HCT116 (cell line): ENCODE measurements around the gene CA7.

ENCODE experiments used
- CEBPB ChIP-seq: IDR thresholded peaks from 2 replicates; pipeline ENCODE4 v1.6.1; 2012; ENCODE audit warnings: low read depth
- CTCF ChIP-seq, 3 experiments: fragments of 200-600 bp in 1 of 3; sonication (generic) in 1 of 3; IDR thresholded peaks in 2 of 3; conservative IDR thresholded peaks in 1 of 3; 2 replicates each; pipeline ENCODE4 v1.5.1; 2012 to 2017; ENCODE audit warnings: low read depth in 2 of 3, low read length in 2 of 3, antibody characterized with exemption in 1 of 3, borderline replicate concordance in 1 of 3, control low read depth in 1 of 3, mild to moderate bottlenecking in 1 of 3, mixed read lengths in 1 of 3, mixed run types in 1 of 3, moderate library complexity in 1 of 3; ENCODE audit not compliant: insufficient read depth in 1 of 3
- EGR1 ChIP-seq: IDR thresholded peaks from 2 replicates; pipeline ENCODE4 v1.6.1; 2012; ENCODE audit warnings: low read depth
- EZH2 ChIP-seq: fragments of 200-600 bp; sonication (generic); IDR thresholded peaks from 2 replicates; pipeline ENCODE4 v1.6.1; 2017; ENCODE audit warnings: antibody characterized with exemption, mixed run types
- FOSL1 ChIP-seq: IDR thresholded peaks from 2 replicates; pipeline ENCODE4 v1.6.1; 2012; ENCODE audit warnings: low read depth
- MAX ChIP-seq: IDR thresholded peaks from 2 replicates; pipeline ENCODE4 v1.6.1; 2012
- POLR2A ChIP-seq: IDR thresholded peaks from 2 replicates; pipeline ENCODE4 v1.7.0; 2011; ENCODE audit warnings: borderline replicate concordance; ENCODE audit not compliant: insufficient read depth, insufficient read length; ENCODE audit errors: extremely low read depth
- RAD21 ChIP-seq: IDR thresholded peaks from 2 replicates; pipeline ENCODE4 v1.6.1; 2012; ENCODE audit warnings: low read depth, mild to moderate bottlenecking
- REST ChIP-seq: IDR thresholded peaks from 2 replicates; pipeline ENCODE4 v1.6.1; 2012; ENCODE audit warnings: low read depth
- SIN3A ChIP-seq: IDR thresholded peaks from 2 replicates; pipeline ENCODE4 v1.6.1; 2012; ENCODE audit warnings: low read depth
- YY1 ChIP-seq: IDR thresholded peaks from 2 replicates; pipeline ENCODE4 v1.6.1; 2011; ENCODE audit warnings: low read length, low read depth, moderate library complexity, mild to moderate bottlenecking; ENCODE audit not compliant: insufficient replicate concordance; ENCODE audit errors: extremely low read depth
- ZNF274 ChIP-seq: fragments of 200-500 bp; sonication (Bioruptor generic); IDR thresholded peaks from 2 replicates; pipeline ENCODE4 v1.6.1; 2014; ENCODE audit warnings: mild to moderate bottlenecking, low read depth, low read length, inconsistent platforms

DNA sequence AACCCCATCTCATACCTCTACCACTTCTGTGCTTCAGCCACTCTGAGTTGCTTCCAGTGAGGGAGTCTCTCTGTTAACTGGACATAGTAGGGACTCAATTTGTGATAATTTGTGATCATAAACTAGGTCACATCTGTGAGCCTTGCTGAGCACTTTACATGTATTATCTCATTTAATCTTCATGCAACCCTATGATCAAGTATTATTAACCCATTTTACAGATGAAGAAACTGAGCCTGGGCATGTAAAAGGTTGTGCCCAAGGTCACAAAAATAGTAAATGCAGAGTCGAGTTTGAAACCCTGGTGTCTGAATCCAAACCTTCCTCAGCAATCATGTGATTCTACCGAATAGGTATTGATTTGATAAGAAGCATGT, 54.7 kb downstream of the CA7 start:
- TF ChIP-seq EGR1 (no peak), CTCF (IDR thresholded peaks at IDR 0.05 in 2 of 3, conservative IDR thresholded peaks at IDR 0.05 in 1 of 3; ENCODE audit: borderline replicate concordance in 1 of 3, insufficient read depth in 1 of 3, low read depth in 2 of 3, low read length in 2 of 3) (no peak), POLR2A (no peak), REST (no peak), CEBPB (no peak), YY1 (no peak), EZH2 (no peak), ZNF274 (no peak), RAD21 (no peak), FOSL1 (no peak), SIN3A (no peak), MAX (no peak)
